ENCODE measurements around the gene FAM83F. TPM values are rescaled to one million over a fixed set of nuclear protein-coding genes. Genes with fewer than 3 reads are reported as not detected.

FAM83F gene
- total and polyA plus RNA-seq, 2 experiments from 2014 or later: 0.18 TPM; not detected in 1

DNA sequence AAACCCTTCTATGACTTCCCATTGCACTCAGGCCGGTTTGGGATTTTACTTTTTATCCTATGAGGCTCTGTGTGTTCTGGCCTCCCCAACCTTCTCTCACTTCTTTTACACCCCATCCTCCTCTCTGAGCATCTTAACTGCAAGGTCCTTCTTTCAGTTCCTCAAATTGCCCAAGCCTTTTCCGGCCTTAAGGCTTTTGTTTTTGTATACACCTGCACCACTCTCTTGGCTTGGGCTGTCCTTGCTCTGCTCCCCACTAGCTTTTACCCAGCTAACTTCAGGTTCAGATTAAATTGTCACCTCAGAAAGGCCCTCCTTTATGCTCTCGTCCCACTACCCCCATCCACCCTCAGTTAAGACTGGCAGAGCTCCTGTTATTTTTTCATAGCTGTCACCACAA, 55.5 kb downstream of the FAM83F start:
- no peaks in the 10 kb centered on the region for H3K9me3 ChIP-seq (ENCODE audit: low read depth)
- H3K4me3 ChIP-seq: no peak overlapping the region
- no peak for DNase-seq (ENCODE audit: low read depth in 1 of 2, low spot score in 1 of 2)

DNA sequence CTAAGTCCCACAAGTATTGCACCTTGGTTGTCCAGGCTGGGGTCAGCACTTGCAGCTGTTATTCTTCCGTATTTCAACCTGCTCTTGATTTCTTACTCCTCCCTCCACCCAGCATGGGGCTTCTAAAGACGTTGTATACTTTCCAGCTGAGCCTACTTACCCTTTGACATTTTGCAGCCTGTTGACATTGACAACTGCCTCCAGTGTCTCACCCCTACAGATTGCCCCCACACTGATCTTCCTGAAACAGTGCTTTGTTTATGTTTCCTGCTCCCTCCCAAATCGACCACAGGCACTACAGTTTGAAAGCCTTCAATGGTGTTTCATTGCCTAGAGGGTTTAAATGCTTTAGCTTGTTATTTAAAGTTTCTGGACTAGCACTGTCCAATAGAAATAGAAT, 56.6 kb downstream of the FAM83F start:
- Histone ChIP-seq H3K27ac (peak overlapping the region; percentile 9), H3K4me1 (ENCODE audit: low read depth) (peaks cover 13% of the 10 kb centered on the region), H3K27me3 (no peaks in the 10 kb centered on the region), H3K36me3 (no peaks in the 10 kb centered on the region), H3K9me3 (ENCODE audit: low read depth) (no peaks in the 10 kb centered on the region), H3K4me3 (no peak overlapping the region)
- no peak for DNase-seq (ENCODE audit: low read depth in 1 of 2, low spot score in 1 of 2)
- TF ChIP-seq, protein P1, sequence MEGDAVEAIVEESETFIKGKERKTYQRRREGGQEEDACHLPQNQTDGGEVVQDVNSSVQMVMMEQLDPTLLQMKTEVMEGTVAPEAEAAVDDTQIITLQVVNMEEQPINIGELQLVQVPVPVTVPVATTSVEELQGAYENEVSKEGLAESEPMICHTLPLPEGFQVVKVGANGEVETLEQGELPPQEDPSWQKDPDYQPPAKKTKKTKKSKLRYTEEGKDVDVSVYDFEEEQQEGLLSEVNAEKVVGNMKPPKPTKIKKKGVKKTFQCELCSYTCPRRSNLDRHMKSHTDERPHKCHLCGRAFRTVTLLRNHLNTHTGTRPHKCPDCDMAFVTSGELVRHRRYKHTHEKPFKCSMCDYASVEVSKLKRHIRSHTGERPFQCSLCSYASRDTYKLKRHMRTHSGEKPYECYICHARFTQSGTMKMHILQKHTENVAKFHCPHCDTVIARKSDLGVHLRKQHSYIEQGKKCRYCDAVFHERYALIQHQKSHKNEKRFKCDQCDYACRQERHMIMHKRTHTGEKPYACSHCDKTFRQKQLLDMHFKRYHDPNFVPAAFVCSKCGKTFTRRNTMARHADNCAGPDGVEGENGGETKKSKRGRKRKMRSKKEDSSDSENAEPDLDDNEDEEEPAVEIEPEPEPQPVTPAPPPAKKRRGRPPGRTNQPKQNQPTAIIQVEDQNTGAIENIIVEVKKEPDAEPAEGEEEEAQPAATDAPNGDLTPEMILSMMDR (IDR thresholded peaks at IDR 0.05; ENCODE audit: low read depth, low read length): no peak

More for the DNA sequence above, 55.5 kb downstream of the FAM83F start:
- TF ChIP-seq, protein P1 (IDR thresholded peaks at IDR 0.05; ENCODE audit: low read depth, low read length): no peak
- Histone ChIP-seq H3K27me3 (no peaks in the 10 kb centered on the region), H3K36me3 (no peaks in the 10 kb centered on the region), H3K4me1 (ENCODE audit: low read depth) (peaks cover 9% of the 10 kb centered on the region), H3K27ac (no peak overlapping the region)

DNA sequence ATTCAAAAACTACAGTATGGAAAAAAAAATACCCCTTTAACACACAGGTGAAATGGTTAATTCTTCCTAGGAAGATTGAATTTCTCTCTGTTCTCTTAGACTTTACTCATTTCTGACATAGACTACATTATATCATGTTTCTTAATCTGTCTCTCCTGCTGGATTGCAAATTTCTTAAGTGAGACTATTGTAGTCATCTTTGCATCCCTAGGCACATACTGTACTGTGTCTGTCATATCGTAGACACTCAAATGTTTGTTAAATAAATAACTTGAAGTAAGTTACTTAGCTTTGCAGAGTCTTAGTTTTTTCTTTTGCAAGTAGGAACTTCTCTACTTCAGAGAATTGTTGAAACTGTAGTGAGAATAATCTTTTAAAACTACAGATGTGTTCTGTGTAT, 58.7 kb downstream of the FAM83F start:
- no peak overlapping the region for H3K4me3 ChIP-seq
- TF ChIP-seq, protein P1 (IDR thresholded peaks at IDR 0.05; ENCODE audit: low read depth, low read length): no peak
- H3K9me3 ChIP-seq (ENCODE audit: low read depth): no peaks in the 10 kb centered on the region
- H3K27me3 ChIP-seq: no peaks in the 10 kb centered on the region
- no peak overlapping the region for H3K27ac ChIP-seq
- no peak for DNase-seq (ENCODE audit: low read depth in 1 of 2, low spot score in 1 of 2)
- peaks cover 17% of the 10 kb centered on the region for H3K4me1 ChIP-seq (ENCODE audit: low read depth)
- H3K36me3 ChIP-seq: no peaks in the 10 kb centered on the region

DNA sequence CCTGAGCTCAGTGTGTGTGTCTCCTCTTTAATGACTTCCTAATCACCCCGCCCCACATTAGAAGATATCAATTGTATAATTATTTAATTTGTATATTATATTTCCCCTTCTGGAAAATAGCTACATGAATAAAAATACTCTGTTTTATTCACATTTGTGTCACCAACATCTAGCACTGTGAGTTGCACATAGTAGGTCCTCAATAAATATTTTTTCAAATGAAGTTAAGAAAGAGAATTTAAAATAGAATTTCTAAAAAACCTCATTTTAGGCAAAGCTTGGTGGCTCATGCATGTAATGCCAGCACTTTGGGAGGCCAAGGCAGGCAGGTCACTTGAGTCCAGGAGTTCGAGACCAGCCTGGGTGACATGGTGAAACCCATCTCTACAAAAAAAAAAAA, 59.7 kb downstream of the FAM83F start:
- H3K36me3 ChIP-seq: no peaks in the 10 kb centered on the region
- TF ChIP-seq, protein P1 (IDR thresholded peaks at IDR 0.05; ENCODE audit: low read depth, low read length): no peak
- no peak overlapping the region for H3K27ac ChIP-seq
- H3K4me3 ChIP-seq: no peak overlapping the region
- peaks cover 17% of the 10 kb centered on the region for H3K4me1 ChIP-seq (ENCODE audit: low read depth)
- H3K9me3 ChIP-seq (ENCODE audit: low read depth): no peaks in the 10 kb centered on the region
- no peak for DNase-seq (ENCODE audit: low read depth in 1 of 2, low spot score in 1 of 2)
- H3K27me3 ChIP-seq: no peaks in the 10 kb centered on the region

DNA sequence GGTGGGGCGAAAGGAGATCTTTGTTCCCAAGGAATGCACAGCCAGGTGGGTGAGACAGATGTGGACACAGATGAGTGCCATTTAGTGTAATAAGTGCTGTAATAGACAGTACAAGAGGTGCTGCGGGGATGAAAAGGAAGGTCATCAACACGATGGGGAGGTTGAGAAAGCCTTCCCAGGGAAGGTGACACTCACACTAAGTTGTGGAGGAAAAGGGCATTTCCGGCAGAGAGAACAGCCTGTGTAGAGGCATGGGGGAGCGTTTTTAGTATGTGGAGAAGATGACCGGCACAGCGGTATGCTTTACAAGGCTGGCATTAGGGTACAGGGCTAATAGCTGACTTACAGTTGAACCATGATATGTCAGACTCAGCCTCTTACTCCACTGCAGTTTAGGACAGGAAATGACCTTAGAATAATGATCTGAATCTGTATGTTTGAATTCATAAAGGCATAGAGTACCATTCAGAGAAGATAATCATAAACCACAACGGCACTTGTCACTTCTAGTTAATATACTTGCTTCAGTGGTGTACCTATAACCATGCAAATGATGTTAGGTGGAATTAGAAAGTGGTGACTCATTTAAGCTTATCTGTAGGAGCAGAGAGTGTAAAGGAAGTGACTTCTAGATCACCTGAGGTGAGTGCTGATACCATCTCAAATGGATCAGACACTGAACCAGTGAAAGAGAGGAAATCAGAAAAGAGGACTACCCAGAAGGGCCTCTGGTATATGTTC, 60.6 kb downstream of the FAM83F start:
- no peak overlapping the region for H3K27ac ChIP-seq
- TF ChIP-seq, protein P1 (IDR thresholded peaks at IDR 0.05; ENCODE audit: low read depth, low read length): no peak
- H3K27me3 ChIP-seq: no peaks in the 10 kb centered on the region
- peaks cover 17% of the 10 kb centered on the region for H3K4me1 ChIP-seq (ENCODE audit: low read depth)
- no peaks in the 10 kb centered on the region for H3K9me3 ChIP-seq (ENCODE audit: low read depth)
- H3K4me3 ChIP-seq: no peak overlapping the region
- no peak for DNase-seq (ENCODE audit: low read depth in 1 of 2, low spot score in 1 of 2)
- no peaks in the 10 kb centered on the region for H3K36me3 ChIP-seq
